ENCODE data around the gene MAP3K6. TPM values are rescaled to one million over a fixed set of nuclear protein-coding genes. Genes with fewer than 3 reads are reported as not detected.
A peak's percentile ranks its signal among the peaks of the same experiment; 100 is the strongest.

Gene MAP3K6
- total and polyA plus RNA-seq, 11 donors, result 21.1 to 77.0 (median 47.5) TPM

DNA sequence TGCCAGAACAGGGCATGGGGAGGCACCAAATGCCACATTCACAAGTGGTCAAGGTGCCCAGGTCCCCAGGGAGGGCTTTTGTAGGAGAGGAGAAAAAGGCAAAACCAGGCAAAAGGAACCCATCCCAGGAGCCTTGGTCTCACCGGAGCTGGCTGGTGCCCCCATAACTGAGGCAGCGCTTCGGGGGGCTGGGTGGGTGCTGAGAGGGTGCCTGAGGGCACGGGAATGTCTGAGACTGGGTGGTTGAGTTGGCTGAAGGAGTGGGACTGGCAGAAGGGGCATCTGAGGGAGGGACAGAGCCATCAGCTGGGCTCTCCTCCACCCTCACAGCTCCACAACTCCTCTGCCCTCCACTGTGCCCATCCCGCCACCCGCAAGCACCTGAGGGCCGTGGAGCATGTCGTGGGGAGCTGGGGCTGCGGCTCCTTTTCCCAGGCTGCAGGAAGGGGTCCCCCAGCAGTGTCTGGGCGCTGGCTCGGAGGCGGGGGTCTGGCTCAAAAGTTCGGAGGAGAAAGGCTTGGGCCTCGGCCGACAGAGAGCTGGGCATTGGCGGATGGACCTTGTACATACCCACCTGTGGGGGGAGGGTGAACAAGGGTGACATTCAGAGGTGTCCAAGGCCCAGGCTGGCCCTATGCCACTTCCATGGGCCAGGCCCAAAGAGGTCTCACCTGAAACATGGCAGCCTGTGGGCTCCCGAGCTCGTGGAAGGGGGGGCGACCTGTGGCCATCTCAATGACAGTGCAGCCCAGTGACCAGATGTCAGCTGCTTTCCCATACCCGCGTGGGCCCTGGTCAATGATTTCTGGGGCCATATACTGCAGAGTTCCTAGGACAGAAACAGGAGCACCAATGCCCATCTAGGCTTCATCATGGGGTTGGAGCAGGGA is 8.5 kb downstream of the MAP3K6 start:
- ATAC-seq (no peak), DNase-seq (no peak)
- H3K27ac ChIP-seq, result no peak overlapping the region
- H3K4me3 ChIP-seq, result no peak overlapping the region
- intact Hi-C loops (cut with DNase I), result loop anchor here in 8 of 10 donors (5.0 to 10.0 kb wide), 2 partner anchors 34 to 53 kb away; partner anchors contain the start of gene GPR3 (in 8 of the 8)
- TF ChIP-seq, protein P1, sequence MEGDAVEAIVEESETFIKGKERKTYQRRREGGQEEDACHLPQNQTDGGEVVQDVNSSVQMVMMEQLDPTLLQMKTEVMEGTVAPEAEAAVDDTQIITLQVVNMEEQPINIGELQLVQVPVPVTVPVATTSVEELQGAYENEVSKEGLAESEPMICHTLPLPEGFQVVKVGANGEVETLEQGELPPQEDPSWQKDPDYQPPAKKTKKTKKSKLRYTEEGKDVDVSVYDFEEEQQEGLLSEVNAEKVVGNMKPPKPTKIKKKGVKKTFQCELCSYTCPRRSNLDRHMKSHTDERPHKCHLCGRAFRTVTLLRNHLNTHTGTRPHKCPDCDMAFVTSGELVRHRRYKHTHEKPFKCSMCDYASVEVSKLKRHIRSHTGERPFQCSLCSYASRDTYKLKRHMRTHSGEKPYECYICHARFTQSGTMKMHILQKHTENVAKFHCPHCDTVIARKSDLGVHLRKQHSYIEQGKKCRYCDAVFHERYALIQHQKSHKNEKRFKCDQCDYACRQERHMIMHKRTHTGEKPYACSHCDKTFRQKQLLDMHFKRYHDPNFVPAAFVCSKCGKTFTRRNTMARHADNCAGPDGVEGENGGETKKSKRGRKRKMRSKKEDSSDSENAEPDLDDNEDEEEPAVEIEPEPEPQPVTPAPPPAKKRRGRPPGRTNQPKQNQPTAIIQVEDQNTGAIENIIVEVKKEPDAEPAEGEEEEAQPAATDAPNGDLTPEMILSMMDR (IDR thresholded peaks at IDR 0.05), result no peak
- TF ChIP-seq POLR2A (IDR thresholded peaks at IDR 0.05), result no peak
- no peaks in the 10 kb centered on the region for H3K27me3 ChIP-seq
- peaks cover 0 to 27% (median 6%) of the 10 kb centered on the region in 12 donors for H3K4me1 ChIP-seq
- peaks cover 0 to 98% (median 89%) of the 10 kb centered on the region in 9 donors for H3K36me3 ChIP-seq
- no peaks in the 10 kb centered on the region for H3K9me3 ChIP-seq
- WGBS, 4 donors, result 95 to 98% (median 96%) methylated on average over 16 to 21 of the region's 21 CpGs

DNA sequence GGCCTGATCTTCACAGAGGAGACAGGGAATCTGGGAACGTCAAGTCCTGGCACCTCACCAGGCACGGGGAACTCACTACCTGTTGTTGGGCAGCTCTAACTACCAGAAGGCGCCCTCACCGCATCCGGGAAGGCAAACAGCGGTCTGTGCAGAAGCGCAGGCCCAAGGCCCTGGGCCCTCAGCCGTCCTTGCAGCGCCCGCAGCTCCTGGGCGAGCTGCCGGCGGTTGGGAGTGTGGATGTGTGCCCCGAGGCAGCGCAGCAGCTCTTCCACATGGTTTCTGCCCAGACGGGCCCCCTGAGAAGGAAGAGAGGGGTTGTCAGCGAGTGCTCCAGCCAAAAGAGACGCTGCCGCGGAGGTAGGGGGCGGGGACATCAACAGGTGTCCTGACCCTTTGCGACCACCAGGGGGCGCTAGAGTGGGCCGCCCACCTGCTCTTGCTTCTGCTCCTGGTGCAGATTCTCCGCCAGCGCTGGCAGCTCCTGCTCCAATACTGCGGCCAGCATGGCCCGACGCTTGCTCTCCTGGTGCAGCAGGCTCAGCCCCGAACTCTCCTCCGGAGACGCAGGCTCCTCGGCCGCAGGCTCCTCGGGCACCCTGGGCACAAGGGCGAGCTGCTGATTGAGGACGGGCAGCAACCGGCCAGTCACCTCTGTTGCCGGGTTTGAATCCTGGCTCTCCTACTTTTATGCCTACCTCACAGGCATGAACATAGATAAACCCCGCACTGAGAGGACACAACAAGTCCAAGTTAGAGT is 9.3 kb downstream of the MAP3K6 start:
- Histone ChIP-seq H3K4me3 (peak overlapping the region in 2 of 12 donors; percentile 11 to 42), H3K27me3 (no peaks in the 10 kb centered on the region), H3K36me3 (peaks cover 0 to 93% (median 85%) of the 10 kb centered on the region in 9 donors), H3K9me3 (no peaks in the 10 kb centered on the region), H3K4me1 (peaks cover 0 to 27% (median 6%) of the 10 kb centered on the region in 12 donors), H3K27ac (peak overlapping the region in 1 of 12 donors; percentile 9)
- TF ChIP-seq, protein P1 (IDR thresholded peaks at IDR 0.05), result peak; percentile 94 to 100 (median 98)
- TF ChIP-seq POLR2A (IDR thresholded peaks at IDR 0.05), result no peak
- peak; percentile 70 to 88 (median 80) for DNase-seq
- ATAC-seq, result peak; percentile 28 to 83 (median 62)
- intact Hi-C loops (cut with DNase I), result loop anchor here in 9 of 10 donors (2.0 to 10.0 kb wide), 4 partner anchors 31 to 57 kb away; partner anchors contain the start of gene GPR3 (in 8 of the 9)
- 37 to 49% (median 46%) methylated on average over 21 to 40 of the region's 40 CpGs for whole genome bisulfite sequencing, 4 donors

DNA sequence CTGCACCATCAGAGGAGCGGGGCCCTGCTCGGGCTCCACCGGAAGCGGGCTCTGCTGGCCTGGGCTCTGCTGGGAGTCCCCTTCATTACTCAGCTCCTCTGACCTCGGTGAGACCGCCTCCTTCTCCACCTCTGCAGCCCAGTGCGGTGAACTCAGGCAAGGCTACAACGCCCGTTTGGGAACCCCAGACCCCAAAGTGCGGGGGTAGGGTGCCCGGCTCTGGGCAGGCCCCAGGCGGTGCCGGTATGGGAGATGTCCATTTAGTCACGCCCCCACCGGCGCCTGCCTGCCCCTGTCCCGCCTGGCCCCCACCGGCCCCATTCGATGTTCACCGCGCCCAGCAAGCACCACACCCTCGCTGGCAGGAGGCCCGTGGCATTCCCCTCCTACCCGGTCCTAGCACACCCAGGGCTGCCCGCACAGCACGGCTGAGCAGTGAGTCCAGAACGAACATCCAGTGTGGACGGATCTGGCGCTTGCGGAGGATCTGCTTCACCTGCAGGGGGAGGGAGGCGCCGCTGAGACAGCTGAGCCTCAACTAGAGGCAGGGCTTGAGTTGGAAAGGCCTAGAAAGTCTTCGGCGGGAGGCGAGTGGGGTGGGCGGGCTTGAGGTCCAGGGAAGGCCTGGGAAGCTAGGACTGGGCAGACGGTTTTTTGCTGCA is 10.0 kb downstream of the MAP3K6 start:
- peak in 1 of 5 donors; percentile 25 for DNase-seq
- Histone ChIP-seq H3K27ac (peak overlapping the region in 1 of 12 donors; percentile 9), H3K27me3 (no peaks in the 10 kb centered on the region), H3K4me1 (peaks cover 0 to 27% (median 6%) of the 10 kb centered on the region in 12 donors), H3K36me3 (peaks cover 0 to 86% (median 78%) of the 10 kb centered on the region in 9 donors), H3K4me3 (peak overlapping the region in 1 of 12 donors; percentile 42), H3K9me3 (no peaks in the 10 kb centered on the region)
- intact Hi-C loops (cut with DNase I), result loop anchor here in 9 of 10 donors (2.0 to 10.0 kb wide), 4 partner anchors 32 to 56 kb away; partner anchors contain the start of gene GPR3 (in 8 of the 9)
- 87 to 91% (median 88%) methylated on average over 28 to 37 of the region's 37 CpGs for WGBS, 4 donors
- no peak for ATAC-seq
- TF ChIP-seq, protein P1 (IDR thresholded peaks at IDR 0.05), result no peak
- TF ChIP-seq POLR2A (IDR thresholded peaks at IDR 0.05), result no peak
